SK-N-SH treated with all-trans-retinoic acid at 6 μM for 48 hours (cell line): ENCODE measurements around the gene TBX10.

Experiments
- ATAC-seq: fragments of 200-7000 bp; cut with Tn5 transposase; 3 replicates; pipeline ENCODE4 v1.9.1; 2020; ENCODE audit warnings: mild to moderate bottlenecking, moderate library complexity
- ARNTL ChIP-seq: fragments of 450-650 bp; formaldehyde crosslinking; IDR thresholded peaks from 2 replicates; pipeline ENCODE4 v1.5.0; 2020; ENCODE audit warnings: low read depth, mild to moderate bottlenecking, moderate library complexity, borderline replicate concordance
- BACH2 ChIP-seq: fragments of 250-450 bp; sonication (Bioruptor Pico); IDR thresholded peaks from 2 replicates; pipeline ENCODE4 v1.9.0; 2021; ENCODE audit warnings: mild to moderate bottlenecking, borderline replicate concordance
- CREB5 ChIP-seq: fragments of 250-450 bp; sonication (Bioruptor Pico); IDR thresholded peaks from 2 replicates; pipeline ENCODE4 v1.5.1; 2020; ENCODE audit warnings: low read depth, mild to moderate bottlenecking, moderate library complexity
- CSDC2 ChIP-seq: fragments of 250-450 bp; sonication (Bioruptor Pico); IDR thresholded peaks from 2 replicates; pipeline ENCODE4 v1.5.0; 2020; ENCODE audit warnings: mild to moderate bottlenecking, moderate library complexity
- CSRNP3 ChIP-seq: fragments of 250-450 bp; sonication (Bioruptor Pico); IDR thresholded peaks from 2 replicates; pipeline ENCODE4 v1.5.1; 2021; ENCODE audit warnings: mild to moderate bottlenecking, moderate library complexity
- ESRRG ChIP-seq: fragments of 250-450 bp; sonication (Bioruptor Pico); IDR thresholded peaks from 2 replicates; pipeline ENCODE4 v1.6.1; 2021; ENCODE audit warnings: mild to moderate bottlenecking
- GLIS3 ChIP-seq: fragments of 250-450 bp; sonication (Bioruptor Pico); IDR thresholded peaks from 2 replicates; pipeline ENCODE4 v1.5.0; 2020; ENCODE audit warnings: mild to moderate bottlenecking, moderate library complexity
- OSR1 ChIP-seq: fragments of 250-450 bp; sonication (Bioruptor Pico); IDR thresholded peaks from 2 replicates; pipeline ENCODE4 v1.8.0; 2022; ENCODE audit warnings: moderate library complexity, mild to moderate bottlenecking, inconsistent platforms
- PATZ1 ChIP-seq: fragments of 250-450 bp; sonication (Bioruptor Pico); IDR thresholded peaks from 2 replicates; pipeline ENCODE4 v1.8.0; 2020; ENCODE audit warnings: mild to moderate bottlenecking, moderate library complexity, borderline replicate concordance
- PPARA ChIP-seq: fragments of 250-450 bp; sonication (Bioruptor Pico); IDR thresholded peaks from 2 replicates; pipeline ENCODE4 v1.5.0; 2020; ENCODE audit warnings: mild to moderate bottlenecking, borderline replicate concordance
- RARB ChIP-seq: fragments of 250-450 bp; sonication (Bioruptor Pico); IDR thresholded peaks from 2 replicates; pipeline ENCODE4 v1.8.0; 2021; ENCODE audit warnings: mild to moderate bottlenecking, moderate library complexity
- SNAI2 ChIP-seq: fragments of 250-450 bp; sonication (Bioruptor Pico); IDR thresholded peaks from 2 replicates; pipeline ENCODE4 v1.5.0; 2020; ENCODE audit warnings: mild to moderate bottlenecking, moderate library complexity
- TCF4 ChIP-seq: fragments of 250-450 bp; sonication (Bioruptor Pico); IDR thresholded peaks from 2 replicates; pipeline ENCODE4 v1.8.0; 2021; ENCODE audit warnings: mild to moderate bottlenecking, moderate library complexity, borderline replicate concordance
- TOX ChIP-seq: fragments of 250-450 bp; sonication (Bioruptor Pico); IDR thresholded peaks from 2 replicates; pipeline ENCODE4 v1.8.0; 2021; ENCODE audit warnings: mild to moderate bottlenecking, moderate library complexity, borderline replicate concordance
- ZFP30 ChIP-seq: fragments of 450-650 bp; formaldehyde crosslinking; IDR thresholded peaks from 2 replicates; pipeline ENCODE4 v1.5.0; 2022; ENCODE audit warnings: mild to moderate bottlenecking, moderate library complexity
- ZNF565 ChIP-seq: fragments of 450-650 bp; formaldehyde crosslinking; conservative IDR thresholded peaks from 2 replicates; pipeline ENCODE4 v1.5.0; 2020; ENCODE audit warnings: low read depth, mild to moderate bottlenecking, moderate library complexity
- ZNF70 ChIP-seq: fragments of 450-650 bp; formaldehyde crosslinking; IDR thresholded peaks from 2 replicates; pipeline ENCODE4 v1.5.0; 2020; ENCODE audit warnings: mild to moderate bottlenecking, moderate library complexity
- ZNF8 ChIP-seq: fragments of 450-650 bp; formaldehyde crosslinking; IDR thresholded peaks from 2 replicates; pipeline ENCODE4 v1.5.0; 2020; ENCODE audit warnings: mild to moderate bottlenecking, moderate library complexity
- TF ChIP-seq, protein P1 (sequence below): fragments of 250-450 bp; sonication (Bioruptor Pico); IDR thresholded peaks from 2 replicates; pipeline ENCODE4 v1.8.0; 2021; ENCODE audit warnings: low read depth, mild to moderate bottlenecking, moderate library complexity, borderline replicate concordance
- TF ChIP-seq, protein P2 (sequence below): fragments of 250-450 bp; sonication (Bioruptor Pico); IDR thresholded peaks from 2 replicates; pipeline ENCODE4 v1.5.0; 2020; ENCODE audit warnings: mild to moderate bottlenecking, moderate library complexity

Gene TBX10

GRCh38 chr11:67633758-67634365, 5.7 kb downstream of the TBX10 start:
- no peak for ATAC-seq
- no peak for TF ChIP-seq PPARA
- TF ChIP-seq ESRRG (CRISPR knock-in tag), result no peak
- TF ChIP-seq, all 23 proteins: peak for 0

GRCh38 chr11:67632982-67633755, 6.4 kb downstream of the TBX10 start:
- no peak for TF ChIP-seq ZNF565 (CRISPR knock-in tag)
- TF ChIP-seq ZFP30 (CRISPR knock-in tag), result no peak
- TF ChIP-seq CSRNP3 (CRISPR knock-in tag), result no peak
- no peak for TF ChIP-seq TCF4 (CRISPR knock-in tag)
- no peak for TF ChIP-seq ESRRG (CRISPR knock-in tag)
- TF ChIP-seq TOX (CRISPR knock-in tag), result no peak
- TF ChIP-seq, protein P1, sequence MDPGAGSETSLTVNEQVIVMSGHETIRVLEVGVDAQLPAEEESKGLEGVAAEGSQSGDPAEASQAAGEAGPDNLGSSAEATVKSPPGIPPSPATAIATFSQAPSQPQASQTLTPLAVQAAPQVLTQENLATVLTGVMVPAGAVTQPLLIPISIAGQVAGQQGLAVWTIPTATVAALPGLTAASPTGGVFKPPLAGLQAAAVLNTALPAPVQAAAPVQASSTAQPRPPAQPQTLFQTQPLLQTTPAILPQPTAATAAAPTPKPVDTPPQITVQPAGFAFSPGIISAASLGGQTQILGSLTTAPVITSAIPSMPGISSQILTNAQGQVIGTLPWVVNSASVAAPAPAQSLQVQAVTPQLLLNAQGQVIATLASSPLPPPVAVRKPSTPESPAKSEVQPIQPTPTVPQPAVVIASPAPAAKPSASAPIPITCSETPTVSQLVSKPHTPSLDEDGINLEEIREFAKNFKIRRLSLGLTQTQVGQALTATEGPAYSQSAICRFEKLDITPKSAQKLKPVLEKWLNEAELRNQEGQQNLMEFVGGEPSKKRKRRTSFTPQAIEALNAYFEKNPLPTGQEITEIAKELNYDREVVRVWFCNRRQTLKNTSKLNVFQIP, result no peak
- no peak for TF ChIP-seq OSR1 (CRISPR knock-in tag)
- no peak for TF ChIP-seq ZNF8 (CRISPR knock-in tag)
- TF ChIP-seq CSDC2 (CRISPR knock-in tag), result no peak
- no peak for TF ChIP-seq PATZ1 (CRISPR knock-in tag)
- TF ChIP-seq ARNTL (CRISPR knock-in tag), result no peak

GRCh38 chr11:67632175-67632981, 7.2 kb downstream of the TBX10 start:
- TF ChIP-seq PPARA, result no peak
- TF ChIP-seq, protein P1, result no peak
- TF ChIP-seq, all 23 proteins: peak for 0
- no peak for ATAC-seq

More at GRCh38 chr11:67632982-67633755, 6.4 kb downstream of the TBX10 start:
- ATAC-seq, result no peak

GRCh38 chr11:67631853-67632174, 7.7 kb downstream of the TBX10 start:
- ATAC-seq, result no peak
- TF ChIP-seq SNAI2 (CRISPR knock-in tag) (no peak), ZNF70 (CRISPR knock-in tag) (no peak), ZNF565 (CRISPR knock-in tag) (no peak), OSR1 (CRISPR knock-in tag) (no peak), ARNTL (CRISPR knock-in tag) (no peak), PPARA (no peak), GLIS3 (CRISPR knock-in tag) (no peak), ESRRG (CRISPR knock-in tag) (no peak), PATZ1 (CRISPR knock-in tag) (no peak), BACH2 (CRISPR knock-in tag) (no peak), RARB (CRISPR knock-in tag) (no peak), CSDC2 (CRISPR knock-in tag) (no peak), ZFP30 (CRISPR knock-in tag) (no peak), ZNF8 (CRISPR knock-in tag) (no peak), CREB5 (CRISPR knock-in tag) (no peak)
- TF ChIP-seq, protein P2, sequence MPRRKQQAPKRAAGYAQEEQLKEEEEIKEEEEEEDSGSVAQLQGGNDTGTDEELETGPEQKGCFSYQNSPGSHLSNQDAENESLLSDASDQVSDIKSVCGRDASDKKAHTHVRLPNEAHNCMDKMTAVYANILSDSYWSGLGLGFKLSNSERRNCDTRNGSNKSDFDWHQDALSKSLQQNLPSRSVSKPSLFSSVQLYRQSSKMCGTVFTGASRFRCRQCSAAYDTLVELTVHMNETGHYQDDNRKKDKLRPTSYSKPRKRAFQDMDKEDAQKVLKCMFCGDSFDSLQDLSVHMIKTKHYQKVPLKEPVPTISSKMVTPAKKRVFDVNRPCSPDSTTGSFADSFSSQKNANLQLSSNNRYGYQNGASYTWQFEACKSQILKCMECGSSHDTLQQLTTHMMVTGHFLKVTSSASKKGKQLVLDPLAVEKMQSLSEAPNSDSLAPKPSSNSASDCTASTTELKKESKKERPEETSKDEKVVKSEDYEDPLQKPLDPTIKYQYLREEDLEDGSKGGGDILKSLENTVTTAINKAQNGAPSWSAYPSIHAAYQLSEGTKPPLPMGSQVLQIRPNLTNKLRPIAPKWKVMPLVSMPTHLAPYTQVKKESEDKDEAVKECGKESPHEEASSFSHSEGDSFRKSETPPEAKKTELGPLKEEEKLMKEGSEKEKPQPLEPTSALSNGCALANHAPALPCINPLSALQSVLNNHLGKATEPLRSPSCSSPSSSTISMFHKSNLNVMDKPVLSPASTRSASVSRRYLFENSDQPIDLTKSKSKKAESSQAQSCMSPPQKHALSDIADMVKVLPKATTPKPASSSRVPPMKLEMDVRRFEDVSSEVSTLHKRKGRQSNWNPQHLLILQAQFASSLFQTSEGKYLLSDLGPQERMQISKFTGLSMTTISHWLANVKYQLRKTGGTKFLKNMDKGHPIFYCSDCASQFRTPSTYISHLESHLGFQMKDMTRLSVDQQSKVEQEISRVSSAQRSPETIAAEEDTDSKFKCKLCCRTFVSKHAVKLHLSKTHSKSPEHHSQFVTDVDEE, result no peak
